GM12891 (cell line): ENCODE measurements around the gene TMC7.

Experiments used
- PAX5 ChIP-seq: IDR thresholded peaks from 2 replicates; pipeline ENCODE4 v1.6.1; 2011; ENCODE audit warnings: low read length, moderate library complexity, mild to moderate bottlenecking; ENCODE audit not compliant: insufficient read depth, severe bottlenecking
- POLR2A ChIP-seq: IDR thresholded peaks from 2 replicates; pipeline ENCODE4 v1.6.1; 2011; ENCODE audit warnings: low read depth, low read length, control low read depth
- POLR2AphosphoS5 ChIP-seq: IDR thresholded peaks from 2 replicates; pipeline ENCODE4 v1.6.1; 2011; ENCODE audit warnings: low read depth, low read length, control low read depth
- SPI1 ChIP-seq: IDR thresholded peaks from 2 replicates; pipeline ENCODE4 v1.6.1; 2011; ENCODE audit warnings: low read depth, low read length, control low read depth
- TAF1 ChIP-seq: IDR thresholded peaks from 2 replicates; pipeline ENCODE4 v1.6.1; 2011; ENCODE audit warnings: low read depth, low read length, control low read depth

DNA sequence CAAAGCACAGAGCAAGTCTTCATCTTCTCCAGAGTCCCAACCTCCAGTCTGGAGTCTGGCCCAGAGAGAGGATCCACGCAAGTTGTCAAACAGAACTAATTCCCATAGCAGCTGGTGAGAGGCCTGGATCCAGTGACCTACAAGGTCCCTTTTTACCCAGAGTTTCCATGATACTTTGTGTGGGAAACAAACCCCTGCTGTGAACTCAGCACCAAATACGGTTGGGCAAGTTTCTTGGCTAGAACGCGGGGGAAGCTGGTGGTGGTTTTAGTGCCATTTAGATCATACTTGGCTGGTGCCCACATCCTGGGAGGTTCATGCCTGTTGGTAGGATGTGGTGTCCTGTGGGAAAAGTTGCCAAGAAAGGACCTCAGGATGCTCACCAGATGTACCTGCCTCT, 18.1 kb downstream of the TMC7 start:
- TF ChIP-seq POLR2A (no peak), TAF1 (no peak), POLR2AphosphoS5 (no peak), PAX5 (no peak), SPI1 (no peak)
